Astrocyte (in vitro differentiated cells and primary cell): ENCODE results near the gene PIH1D1. TPM values are rescaled to one million over a fixed set of nuclear protein-coding genes. Genes with fewer than 3 reads are reported as not detected.

Experiments
- DNase-seq: peaks from one replicate; pipeline ENCODE4 v3.0.0-alpha.2; 2010; ENCODE audit warnings: low read depth
- FAIRE-seq: peaks from 2 replicates; lab custom pipeline; 2011; peaks lifted over from hg19 to GRCh38; lab: Jason Lieb, UNC
- H2AFZ ChIP-seq: 2 replicates; pipeline ENCODE4 v1.6.0; 2012; ENCODE audit warnings: low read depth, low read length, inconsistent platforms
- H3K27ac ChIP-seq: 2 replicates; pipeline ENCODE4 v1.5.1; 2011; ENCODE audit warnings: low read depth, low read length, inconsistent platforms
- H3K27me3 ChIP-seq: 2 replicates; pipeline ENCODE4 v1.6.0; 2011; ENCODE audit warnings: low read length, inconsistent platforms; ENCODE audit not compliant: insufficient read depth
- H3K36me3 ChIP-seq: 2 replicates; pipeline ENCODE4 v1.5.1; 2011; ENCODE audit warnings: low read length, inconsistent platforms; ENCODE audit not compliant: insufficient read depth
- H3K4me1 ChIP-seq: 2 replicates; pipeline ENCODE4 v1.5.1; 2011; ENCODE audit warnings: low read length, inconsistent platforms; ENCODE audit not compliant: insufficient read depth
- H3K4me2 ChIP-seq: 2 replicates; pipeline ENCODE4 v1.6.0; 2012; ENCODE audit warnings: low read length, inconsistent platforms
- H3K4me3 ChIP-seq: 2 replicates; pipeline ENCODE4 v1.5.1; 2011; ENCODE audit warnings: low read depth, mild to moderate bottlenecking, low read length, inconsistent platforms; ENCODE audit not compliant: insufficient read depth
- H3K79me2 ChIP-seq: 2 replicates; pipeline ENCODE4 v1.6.0; 2012; ENCODE audit warnings: mild to moderate bottlenecking, low read length, inconsistent platforms; ENCODE audit not compliant: insufficient read depth
- H3K9ac ChIP-seq: 2 replicates; pipeline ENCODE4 v1.6.0; 2012; ENCODE audit warnings: mild to moderate bottlenecking, low read length, inconsistent platforms
- H3K9me3 ChIP-seq: 2 replicates; pipeline ENCODE4 v1.5.1; 2012; ENCODE audit warnings: low read depth, mild to moderate bottlenecking, low read length, inconsistent platforms; ENCODE audit not compliant: insufficient read depth
- H4K20me1 ChIP-seq: 2 replicates; pipeline ENCODE4 v1.6.0; 2012; ENCODE audit warnings: low read length, inconsistent platforms; ENCODE audit not compliant: insufficient read depth
- H3K27ac Mint-ChIP-seq: one replicate; pipeline ENCODE4 v1.8.0; 2021; ENCODE audit warnings: mild to moderate bottlenecking, mixed read lengths; ENCODE audit not compliant: unreplicated experiment
- H3K27me3 Mint-ChIP-seq: one replicate; pipeline ENCODE4 v1.8.0; 2021; ENCODE audit warnings: low read depth, mixed read lengths; ENCODE audit not compliant: unreplicated experiment
- H3K36me3 Mint-ChIP-seq: one replicate; pipeline ENCODE4 v1.8.0; 2021; ENCODE audit warnings: low read depth, mixed read lengths; ENCODE audit not compliant: unreplicated experiment
- H3K4me1 Mint-ChIP-seq: one replicate; pipeline ENCODE4 v1.8.0; 2021; ENCODE audit warnings: low read depth, mixed read lengths; ENCODE audit not compliant: unreplicated experiment
- H3K4me3 Mint-ChIP-seq: one replicate; pipeline ENCODE4 v1.8.0; 2021; ENCODE audit warnings: mild to moderate bottlenecking, moderate library complexity, mixed read lengths; ENCODE audit not compliant: unreplicated experiment
- H3K9me3 Mint-ChIP-seq: one replicate; pipeline ENCODE4 v1.8.0; 2021; ENCODE audit warnings: mild to moderate bottlenecking, mixed read lengths; ENCODE audit not compliant: unreplicated experiment
- EZH2 ChIP-seq: IDR thresholded peaks from 2 replicates; pipeline ENCODE4 v1.6.1; 2012; ENCODE audit warnings: mild to moderate bottlenecking, low read length, inconsistent platforms; ENCODE audit not compliant: insufficient read depth
- total RNA-seq: library from RNA; stranded (reverse); gene quantifications from 2 replicates; pipeline ENCODE4 v1.2.1, GENCODE V29; 2021
- TF ChIP-seq, protein P1 (sequence below): IDR thresholded peaks from 2 replicates; pipeline ENCODE4 v1.5.1; 2011; ENCODE audit warnings: low read depth, mild to moderate bottlenecking, inconsistent platforms, low read length, moderate library complexity; ENCODE audit not compliant: insufficient read depth

Gene PIH1D1
- total RNA-seq, 1 donor from 2014 or later = 61.3 TPM

GRCh38 chr19:49488046-49488862, 36.6 kb upstream of the PIH1D1 start:
- peaks cover 55% of the 10 kb centered on the region for H4K20me1 ChIP-seq
- Mint-ChIP-seq H3K9me3 (no peaks in the 10 kb centered on the region), H3K27ac (peak overlapping the region; percentile 92), H3K4me3 (peak overlapping the region; percentile 94), H3K36me3 (peaks cover 37% of the 10 kb centered on the region), H3K27me3 (no peaks in the 10 kb centered on the region), H3K4me1 (peaks cover 25% of the 10 kb centered on the region)
- peak overlapping the region; percentile 81 for H3K27ac ChIP-seq
- H3K27me3 ChIP-seq = no peaks in the 10 kb centered on the region
- H2AFZ ChIP-seq = no peak overlapping the region
- H3K79me2 ChIP-seq = peaks cover 38% of the 10 kb centered on the region
- peaks cover 36% of the 10 kb centered on the region for H3K36me3 ChIP-seq
- no peak for DNase-seq
- peak overlapping the region; percentile 97 for H3K9ac ChIP-seq
- no peaks in the 10 kb centered on the region for H3K9me3 ChIP-seq
- TF ChIP-seq, protein P1, sequence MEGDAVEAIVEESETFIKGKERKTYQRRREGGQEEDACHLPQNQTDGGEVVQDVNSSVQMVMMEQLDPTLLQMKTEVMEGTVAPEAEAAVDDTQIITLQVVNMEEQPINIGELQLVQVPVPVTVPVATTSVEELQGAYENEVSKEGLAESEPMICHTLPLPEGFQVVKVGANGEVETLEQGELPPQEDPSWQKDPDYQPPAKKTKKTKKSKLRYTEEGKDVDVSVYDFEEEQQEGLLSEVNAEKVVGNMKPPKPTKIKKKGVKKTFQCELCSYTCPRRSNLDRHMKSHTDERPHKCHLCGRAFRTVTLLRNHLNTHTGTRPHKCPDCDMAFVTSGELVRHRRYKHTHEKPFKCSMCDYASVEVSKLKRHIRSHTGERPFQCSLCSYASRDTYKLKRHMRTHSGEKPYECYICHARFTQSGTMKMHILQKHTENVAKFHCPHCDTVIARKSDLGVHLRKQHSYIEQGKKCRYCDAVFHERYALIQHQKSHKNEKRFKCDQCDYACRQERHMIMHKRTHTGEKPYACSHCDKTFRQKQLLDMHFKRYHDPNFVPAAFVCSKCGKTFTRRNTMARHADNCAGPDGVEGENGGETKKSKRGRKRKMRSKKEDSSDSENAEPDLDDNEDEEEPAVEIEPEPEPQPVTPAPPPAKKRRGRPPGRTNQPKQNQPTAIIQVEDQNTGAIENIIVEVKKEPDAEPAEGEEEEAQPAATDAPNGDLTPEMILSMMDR = no peak
- TF ChIP-seq EZH2 = no peak
- H3K4me1 ChIP-seq = peaks cover 14% of the 10 kb centered on the region
- FAIRE-seq = no peak
- H3K4me2 ChIP-seq = peak overlapping the region; percentile 91
- peak overlapping the region; percentile 98 for H3K4me3 ChIP-seq

DNA sequence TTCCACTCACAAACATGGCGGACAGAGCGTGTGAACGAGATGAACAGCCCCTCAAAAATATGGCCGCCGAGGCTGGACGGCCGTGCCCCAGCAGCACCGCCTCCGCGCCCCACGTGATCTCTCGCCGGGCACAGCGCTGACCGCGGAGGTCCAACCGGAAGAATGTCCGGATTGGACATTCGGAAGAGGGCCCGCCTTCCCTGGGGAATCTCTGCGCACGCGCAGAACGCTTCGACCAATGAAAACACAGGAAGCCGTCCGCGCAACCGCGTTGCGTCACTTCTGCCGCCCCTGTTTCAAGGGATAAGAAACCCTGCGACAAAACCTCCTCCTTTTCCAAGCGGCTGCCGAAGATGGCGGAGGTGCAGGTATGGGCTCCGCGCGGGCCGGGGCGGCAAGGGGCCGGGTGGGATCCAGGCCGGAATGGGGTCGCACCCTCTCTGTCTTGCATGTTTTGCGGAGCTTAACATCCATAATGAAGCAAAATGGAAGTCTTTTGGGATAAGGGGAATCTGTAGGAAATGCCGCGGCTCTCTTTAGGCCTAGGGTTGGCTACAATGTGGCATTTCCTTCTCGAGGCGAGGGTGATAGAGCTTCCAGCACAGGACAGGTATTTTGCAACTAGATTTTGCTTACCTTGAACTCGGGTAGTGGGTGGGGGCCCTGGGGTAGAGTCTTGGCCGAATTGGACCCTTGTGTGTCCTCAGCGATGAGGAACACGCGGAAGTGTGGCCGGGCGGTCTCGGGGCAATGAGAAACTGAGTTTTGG, 35.8 kb upstream of the PIH1D1 start, which contains the start of gene RPL13A:
RPL13A (plus strand) TSS at position 332 of the 769 bp plus-strand sequence; CDS start at position 354, 22 bp downstream.
- Histone ChIP-seq H3K9ac (peak within 1 kb of the TSS; percentile 97), H3K36me3 (peaks cover 29% of the 10 kb centered on the region), H3K4me3 (peak within 1 kb of the TSS; percentile 98), H3K79me2 (peaks cover 38% of the 10 kb centered on the region), H3K27ac (peak within 1 kb of the TSS; percentile 81), H2AFZ (peak within 1 kb of the TSS; percentile 89), H3K4me2 (peak within 1 kb of the TSS; percentile 91), H4K20me1 (peaks cover 49% of the 10 kb centered on the region), H3K9me3 (no peaks in the 10 kb centered on the region), H3K4me1 (peaks cover 14% of the 10 kb centered on the region), H3K27me3 (no peaks in the 10 kb centered on the region)
- no peaks in the 10 kb centered on the region for H3K9me3 Mint-ChIP-seq
- DNase-seq (peak; percentile 93), FAIRE-seq (no peak)
- TF ChIP-seq, protein P1 = no peak
- no peak for TF ChIP-seq EZH2
- peaks cover 22% of the 10 kb centered on the region for H3K4me1 Mint-ChIP-seq
- peaks cover 31% of the 10 kb centered on the region for H3K36me3 Mint-ChIP-seq
- no peaks in the 10 kb centered on the region for H3K27me3 Mint-ChIP-seq
- peak within 1 kb of the TSS; percentile 92 for H3K27ac Mint-ChIP-seq
- H3K4me3 Mint-ChIP-seq = peak within 1 kb of the TSS; percentile 94
